Cardiac muscle cell (in vitro differentiated cells and primary cell): ENCODE measurements around the gene CPT1B. TPM values are rescaled to one million over a fixed set of nuclear protein-coding genes. Genes with fewer than 3 reads are reported as not detected.
"Not testable (repeated sequence)": the region's sequence is repeated elsewhere in the genome, so short reads cannot be mapped to it uniquely, and the experiment has no call there.

ENCODE experiments used
- DNase-seq, 2 donors: peaks; one replicate each; pipeline versions ENCODE4 v3.0.0 to v3.0.0-alpha.2; 2010 to 2017; ENCODE audit warnings: low read depth in 1 of 2, low spot score in 1 of 2
- H3K27ac ChIP-seq: fragments of 200-600 bp; sonication (generic); 2 replicates; pipeline ENCODE4 v1.5.1; 2016
- H3K27me3 ChIP-seq: fragments of 200-600 bp; sonication (generic); 2 replicates; pipeline ENCODE4 v1.6.0; 2016; ENCODE audit warnings: control low read depth
- H3K36me3 ChIP-seq: fragments of 200-600 bp; sonication (generic); 2 replicates; pipeline ENCODE4 v1.5.1; 2016; ENCODE audit warnings: control low read depth
- H3K4me1 ChIP-seq: fragments of 200-600 bp; sonication (generic); 2 replicates; pipeline ENCODE4 v1.8.1; 2017; ENCODE audit warnings: low read depth, mild to moderate bottlenecking, mixed run types
- H3K4me3 ChIP-seq: fragments of 200-600 bp; sonication (generic); 2 replicates; pipeline ENCODE4 v1.5.1; 2016; ENCODE audit warnings: mild to moderate bottlenecking
- H3K9me3 ChIP-seq: fragments of 200-600 bp; sonication (generic); 2 replicates; pipeline ENCODE4 v1.5.1; 2017; ENCODE audit warnings: low read depth, mild to moderate bottlenecking, control low read depth
- polyA plus RNA-seq: library from polyadenylated mRNA; unstranded; fragments of >200 nt; fragmentation: Nextera tagmentation; extraction: Ambion mirVana; gene quantifications from 2 replicates; pipeline ENCODE4 v1.2.1, GENCODE V29; 2016
- total RNA-seq: library from RNA; depleted of rRNA; stranded (reverse); fragments of >200 nt; gene quantifications from 2 replicates; pipeline ENCODE4 v1.2.3, GENCODE V29; 2016
- TF ChIP-seq, protein P1 (sequence below): IDR thresholded peaks from 2 replicates; pipeline ENCODE4 v1.5.1; 2012; ENCODE audit warnings: low read depth, mild to moderate bottlenecking, low read length

The CPT1B gene
- total and polyA plus RNA-seq, 2 experiments from 2014 or later = 39.1 to 58.7 TPM

DNA sequence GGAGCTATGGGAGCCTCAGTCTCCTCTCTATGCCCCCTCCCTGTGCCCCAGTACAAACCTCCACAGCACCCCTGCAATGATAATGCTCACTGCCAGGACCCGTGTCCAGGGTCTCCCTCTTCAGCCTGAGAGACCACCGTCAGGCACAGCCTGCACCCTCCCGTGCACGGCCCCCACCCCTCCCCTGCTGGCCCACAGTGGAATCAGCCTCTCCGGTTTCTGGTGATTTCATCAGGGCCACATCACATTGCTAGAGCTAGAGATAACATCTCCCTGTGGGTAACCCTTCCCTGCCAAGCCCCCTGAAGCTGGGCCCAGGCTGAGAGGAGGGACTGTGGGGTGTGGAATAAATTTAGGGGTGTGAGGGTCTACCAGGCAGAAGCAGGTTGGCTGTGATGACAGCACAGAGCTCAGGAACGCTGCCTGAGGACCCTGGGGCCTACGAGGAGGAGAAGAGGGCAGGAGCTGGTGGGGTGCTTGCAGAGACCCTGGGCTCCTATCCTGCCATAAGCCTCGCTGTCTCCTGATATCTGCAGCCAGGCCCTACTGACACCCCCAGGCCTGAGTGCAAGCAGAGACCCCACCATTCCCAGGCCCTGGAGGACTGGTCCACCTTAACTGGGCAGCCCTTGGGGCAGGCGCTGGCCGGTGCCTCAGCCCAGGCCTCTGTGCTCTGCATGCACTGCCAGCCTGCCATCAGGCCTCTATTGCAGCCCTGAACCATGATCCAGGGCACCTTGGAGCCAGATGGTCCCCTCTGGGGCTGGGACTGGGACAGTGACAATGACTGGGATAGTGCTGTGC lies 32.5 kb downstream of the CPT1B start, which contains the start of gene KLHDC7B:
KLHDC7B (plus strand) TSS at position 378 of the 804 bp plus-strand sequence; CDS start at position 723, 345 bp downstream.
- H3K9me3 ChIP-seq = no peaks in the 10 kb centered on the region
- DNase-seq = no peak
- H3K27ac ChIP-seq = no peak within 1 kb of the TSS
- no peaks in the 10 kb centered on the region for H3K36me3 ChIP-seq
- no peak within 1 kb of the TSS for H3K4me3 ChIP-seq
- peaks cover 7% of the 10 kb centered on the region for H3K27me3 ChIP-seq
- TF ChIP-seq, protein P1, sequence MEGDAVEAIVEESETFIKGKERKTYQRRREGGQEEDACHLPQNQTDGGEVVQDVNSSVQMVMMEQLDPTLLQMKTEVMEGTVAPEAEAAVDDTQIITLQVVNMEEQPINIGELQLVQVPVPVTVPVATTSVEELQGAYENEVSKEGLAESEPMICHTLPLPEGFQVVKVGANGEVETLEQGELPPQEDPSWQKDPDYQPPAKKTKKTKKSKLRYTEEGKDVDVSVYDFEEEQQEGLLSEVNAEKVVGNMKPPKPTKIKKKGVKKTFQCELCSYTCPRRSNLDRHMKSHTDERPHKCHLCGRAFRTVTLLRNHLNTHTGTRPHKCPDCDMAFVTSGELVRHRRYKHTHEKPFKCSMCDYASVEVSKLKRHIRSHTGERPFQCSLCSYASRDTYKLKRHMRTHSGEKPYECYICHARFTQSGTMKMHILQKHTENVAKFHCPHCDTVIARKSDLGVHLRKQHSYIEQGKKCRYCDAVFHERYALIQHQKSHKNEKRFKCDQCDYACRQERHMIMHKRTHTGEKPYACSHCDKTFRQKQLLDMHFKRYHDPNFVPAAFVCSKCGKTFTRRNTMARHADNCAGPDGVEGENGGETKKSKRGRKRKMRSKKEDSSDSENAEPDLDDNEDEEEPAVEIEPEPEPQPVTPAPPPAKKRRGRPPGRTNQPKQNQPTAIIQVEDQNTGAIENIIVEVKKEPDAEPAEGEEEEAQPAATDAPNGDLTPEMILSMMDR = peak; percentile 17
- H3K4me1 ChIP-seq = peaks cover 6% of the 10 kb centered on the region

DNA sequence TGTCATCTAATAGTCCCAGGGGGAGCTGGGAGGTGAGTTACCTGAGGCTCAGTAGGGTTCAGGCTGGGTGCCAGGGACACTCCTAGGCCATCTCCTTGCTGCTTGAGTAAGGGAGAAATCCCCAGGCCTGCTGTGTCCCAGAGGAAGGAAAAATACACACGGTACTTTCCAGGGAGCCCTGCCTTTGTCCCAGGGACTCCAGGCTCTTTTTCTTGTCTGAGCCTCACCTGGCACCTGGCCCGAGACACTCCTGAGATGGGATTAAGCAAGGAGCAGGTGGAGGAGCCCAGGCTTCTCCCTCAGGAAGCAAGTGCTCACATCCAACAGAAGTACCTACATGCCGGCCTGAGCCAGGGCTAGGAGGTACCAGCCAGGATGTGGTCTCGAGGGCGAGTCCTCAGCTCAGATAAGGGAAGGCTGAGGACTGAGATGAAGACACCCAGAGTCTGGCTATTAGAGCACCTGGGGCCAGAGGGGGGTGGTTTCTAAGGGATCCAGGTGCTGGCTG lies 33.4 kb downstream of the CPT1B start:
- TF ChIP-seq, protein P1 = no peak
- no peaks in the 10 kb centered on the region for H3K36me3 ChIP-seq
- H3K27me3 ChIP-seq = peaks cover 7% of the 10 kb centered on the region
- no peak overlapping the region for H3K27ac ChIP-seq
- H3K9me3 ChIP-seq = no peaks in the 10 kb centered on the region
- H3K4me3 ChIP-seq = no peak overlapping the region
- no peak for DNase-seq
- peaks cover 6% of the 10 kb centered on the region for H3K4me1 ChIP-seq

DNA sequence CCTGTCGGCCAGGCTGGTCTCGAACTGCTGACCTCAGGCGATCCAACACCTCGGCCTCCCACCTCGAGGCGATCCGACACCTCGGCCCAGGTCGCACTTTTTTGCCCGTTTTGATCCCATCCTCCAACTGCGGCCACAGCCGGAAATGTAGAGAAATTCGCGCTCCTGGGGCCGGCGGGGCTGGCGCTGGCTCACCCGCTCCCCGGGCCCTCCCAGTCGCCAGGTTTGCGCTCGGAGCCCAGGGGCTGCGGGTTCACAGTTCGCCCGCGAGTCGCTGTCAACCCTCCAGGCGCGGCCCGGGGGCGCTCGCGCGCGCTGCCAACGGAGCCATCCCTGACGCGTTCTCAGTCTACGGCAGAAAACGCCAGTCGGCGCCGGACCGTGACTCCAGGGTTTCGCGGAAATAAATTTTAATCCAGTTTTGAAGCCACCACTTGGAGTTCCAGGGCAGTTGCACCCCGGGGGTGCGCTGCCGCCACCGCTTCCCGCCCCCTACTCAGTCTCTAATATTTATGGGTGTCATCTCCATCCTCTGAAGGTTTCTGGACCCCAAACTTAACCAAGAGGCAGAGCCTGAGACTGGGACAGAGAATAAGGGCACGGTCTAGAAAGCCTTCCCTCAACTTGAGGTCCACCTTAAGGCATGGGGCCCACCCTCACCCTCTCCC lies 34.0 kb downstream of the CPT1B start:
- Histone ChIP-seq H3K27ac (no peak overlapping the region), H3K4me1 (peaks cover 9% of the 10 kb centered on the region), H3K36me3 (no peaks in the 10 kb centered on the region), H3K27me3 (peaks cover 7% of the 10 kb centered on the region), H3K9me3 (no peaks in the 10 kb centered on the region), H3K4me3 (no peak overlapping the region)
- TF ChIP-seq, protein P1 = peak; percentile 68
- peak; percentile 77 to 84 for DNase-seq

DNA sequence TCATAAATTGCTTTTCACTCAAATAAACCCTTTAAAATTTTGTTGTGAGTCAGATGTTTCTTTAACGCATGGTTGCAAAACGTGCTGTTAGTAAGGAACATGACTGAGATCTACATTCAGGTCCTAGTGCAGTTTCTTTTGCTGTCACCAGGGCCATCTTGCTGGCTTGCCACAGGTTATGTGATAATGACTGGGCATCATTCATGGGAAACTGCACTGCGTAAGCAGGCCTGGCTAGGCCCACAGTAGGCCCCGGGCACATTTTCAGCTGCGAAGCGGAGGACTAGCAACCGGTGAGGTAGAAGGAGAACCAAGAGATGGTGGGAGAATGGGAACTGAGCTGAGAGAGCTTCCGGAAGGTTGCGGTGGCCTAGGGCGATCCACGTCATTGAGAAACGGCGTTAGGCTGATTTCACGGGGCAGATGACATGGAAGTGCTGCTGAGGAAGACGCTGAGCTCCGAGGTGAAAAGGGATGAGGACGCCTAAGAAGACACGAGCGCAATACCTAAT lies 35.8 kb downstream of the CPT1B start:
- no peaks in the 10 kb centered on the region for H3K36me3 ChIP-seq
- TF ChIP-seq, protein P1 = no peak
- peaks cover 12% of the 10 kb centered on the region for H3K4me1 ChIP-seq
- peaks cover 7% of the 10 kb centered on the region for H3K27me3 ChIP-seq
- no peak for DNase-seq
- no peak overlapping the region for H3K27ac ChIP-seq
- no peak overlapping the region for H3K4me3 ChIP-seq
- no peaks in the 10 kb centered on the region for H3K9me3 ChIP-seq

DNA sequence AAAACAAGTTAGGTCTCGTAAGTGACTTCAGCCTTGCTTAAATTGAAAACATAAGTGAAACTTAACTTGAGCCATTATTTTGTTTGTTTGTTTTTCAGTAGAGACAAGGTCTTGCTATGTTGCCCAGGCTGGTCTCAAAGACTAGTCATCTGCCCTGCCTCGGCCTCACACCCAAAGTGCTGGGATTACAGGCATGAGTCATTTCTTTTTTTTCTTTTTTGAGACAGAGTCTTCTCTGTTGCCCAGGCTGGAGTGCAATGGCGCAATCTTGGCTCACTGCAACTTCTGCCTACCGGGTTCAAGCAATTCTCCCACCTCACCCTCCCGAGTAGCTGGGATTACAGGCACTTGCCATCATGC lies 36.6 kb downstream of the CPT1B start:
- not testable (repeated sequence) for H3K27me3 ChIP-seq, H3K4me3 ChIP-seq, H3K9me3 ChIP-seq, H3K36me3 ChIP-seq, H3K27ac ChIP-seq
- DNase-seq = peak in 1 of 2 donors; percentile 85
- H3K4me1 ChIP-seq = peaks cover 12% of the 10 kb centered on the region

DNA sequence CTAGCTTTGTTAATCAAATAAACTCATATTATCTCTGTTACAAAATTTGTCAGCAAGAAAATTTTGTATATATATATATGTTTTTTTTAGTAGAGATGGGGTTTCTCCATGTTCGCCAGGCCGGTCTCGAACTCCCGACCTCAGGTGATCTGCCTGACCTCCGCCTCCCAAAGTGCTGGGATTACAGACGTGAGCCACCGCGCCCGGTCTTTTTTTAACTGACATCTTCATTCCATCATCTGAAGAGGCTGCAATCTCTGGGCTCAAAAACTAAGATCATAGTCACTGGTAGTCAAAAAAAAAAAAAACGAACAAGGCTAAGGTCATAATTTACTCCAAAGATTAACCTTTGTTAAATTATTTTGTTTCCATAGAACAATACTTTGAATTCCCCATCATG lies 37.8 kb downstream of the CPT1B start:
- TF ChIP-seq, protein P1 = no peak
- no peak for DNase-seq
- Histone ChIP-seq H3K36me3 (no peaks in the 10 kb centered on the region), H3K27ac (no peak overlapping the region), H3K4me3 (no peak overlapping the region), H3K27me3 (peaks cover 7% of the 10 kb centered on the region), H3K9me3 (no peaks in the 10 kb centered on the region), H3K4me1 (peaks cover 6% of the 10 kb centered on the region)
